Gastroesophageal sphincter (tissue), 4 donors: ENCODE data around the gene SGTA. TPM values are rescaled to one million over a fixed set of nuclear protein-coding genes. Genes with fewer than 3 reads are reported as not detected.

Experiments
- ATAC-seq: fragments of 150-250 bp; one replicate; pipeline ENCODE4 v1.9.1; 2016; ENCODE audit warnings: mild to moderate bottlenecking, moderate library complexity
- H3K27ac ChIP-seq, 4 donors: fragments of 200-600 bp; sonication (generic) in 3 of 4; 1 replicate in 3 of 4; 2 replicates in 1 of 4; pipeline ENCODE4 v1.5.1; 2016 to 2019
- H3K27me3 ChIP-seq: fragments of 200-600 bp; sonication (generic); one replicate; pipeline ENCODE4 v1.5.1; 2019
- H3K36me3 ChIP-seq, 2 donors: fragments of 200-600 bp; sonication (generic); one replicate each; pipeline ENCODE4 v1.5.1; 2019; ENCODE audit warnings: control low read depth in 1 of 2
- H3K4me1 ChIP-seq, 3 donors: fragments of 200-600 bp; sonication (generic); 1 replicate in 2 of 3; 2 replicates in 1 of 3; pipeline ENCODE4 v1.5.1; 2016 to 2019; ENCODE audit warnings: control low read depth in 2 of 3
- H3K4me3 ChIP-seq, 2 donors: fragments of 200-600 bp; sonication (generic); one replicate each; pipeline ENCODE4 v1.5.1; 2019; ENCODE audit warnings: mild to moderate bottlenecking in 1 of 2, moderate library complexity in 1 of 2
- H3K9me3 ChIP-seq, 3 donors: fragments of 200-600 bp; sonication (generic); one replicate each; pipeline ENCODE4 v1.5.1; 2017 to 2019; ENCODE audit warnings: control low read depth in 2 of 3
- EP300 ChIP-seq: sonication (generic); formaldehyde crosslinking; IDR thresholded peaks from one replicate; pipeline ENCODE4 v1.6.1; 2017; ENCODE audit warnings: antibody characterized with exemption, mild to moderate bottlenecking
- POLR2A ChIP-seq, 2 donors: fragments of 450-650 bp; IDR thresholded peaks; one replicate each; pipeline ENCODE4 v1.6.1; 2017; ENCODE audit warnings: antibody characterized with exemption in 2 of 2, mild to moderate bottlenecking in 2 of 2, moderate library complexity in 1 of 2
- POLR2AphosphoS5 ChIP-seq: sonication (generic); formaldehyde crosslinking; IDR thresholded peaks from one replicate; pipeline ENCODE4 v1.6.1; 2017; ENCODE audit warnings: antibody characterized with exemption
- WGBS, 2 donors: methylation state at CpG; one replicate each; pipeline ENCODE4 v1.1.5; 2018; ENCODE audit warnings: low coverage in 1 of 2; 5-methylcytosine and 5-hydroxymethylcytosine counted together
- total RNA-seq, 4 donors: library from RNA; depleted of rRNA; stranded (reverse); fragments of >200 nt; gene quantifications; one replicate each; pipeline ENCODE4 v1.1.0, GENCODE V29; 2016
- TF ChIP-seq, protein P1 (sequence below), 4 experiments: fragments of 200-600 bp in 2 of 4; fragments of 450-650 bp in 2 of 4; sonication (generic) in 1 of 4; IDR thresholded peaks; one replicate each; pipeline ENCODE4 v1.5.1; 2017 to 2019; ENCODE audit warnings: antibody characterized with exemption in 4 of 4, mild to moderate bottlenecking in 2 of 4, moderate library complexity in 2 of 4

The SGTA gene
- total RNA-seq, 4 donors from 2014 or later = 45.3 to 65.5 (median 47.2) TPM

DNA sequence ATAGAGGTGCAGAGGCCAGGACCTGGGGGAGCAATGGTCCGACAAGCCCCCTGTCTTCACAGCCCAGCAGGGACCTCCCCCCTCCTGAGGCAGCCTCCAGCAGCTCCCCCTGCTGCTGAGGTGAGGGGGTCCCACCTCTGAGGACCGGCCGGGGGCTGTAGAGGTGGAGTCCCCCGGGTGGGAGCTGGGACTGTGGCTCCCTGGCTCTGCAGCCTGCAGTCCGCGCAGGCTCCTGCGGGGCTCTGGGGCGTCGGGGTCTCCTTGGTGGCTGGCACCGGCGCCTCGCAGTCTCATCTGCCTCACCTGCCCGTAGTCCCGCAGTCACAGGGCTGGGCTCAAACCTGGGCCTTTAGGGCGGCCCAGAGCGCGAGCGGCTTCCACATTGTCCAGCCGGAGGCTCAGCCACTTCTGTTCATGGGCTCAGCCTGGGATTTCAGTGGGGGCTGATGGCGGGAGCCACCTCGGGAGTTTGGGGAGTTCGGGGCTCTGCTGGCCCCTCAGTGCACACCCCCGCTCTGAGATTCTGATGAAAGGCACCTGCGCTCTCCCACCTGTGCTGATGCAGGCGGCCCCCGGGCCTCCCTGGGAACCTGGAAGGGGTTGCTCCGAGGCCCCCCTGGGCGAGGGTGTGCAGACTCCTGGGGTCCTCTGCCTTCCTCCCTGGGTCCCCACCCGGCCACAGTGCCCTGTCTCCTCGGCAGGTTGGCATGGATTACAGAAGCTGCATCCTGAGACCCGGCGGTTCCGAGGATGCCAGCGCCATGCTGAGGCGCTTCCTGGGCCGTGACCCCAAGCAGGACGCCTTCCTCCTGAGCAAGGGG, 29.6 kb upstream of the SGTA start:
- H3K9me3 ChIP-seq = no peaks in the 10 kb centered on the region
- H3K27ac ChIP-seq = no peak overlapping the region
- H3K27me3 ChIP-seq = no peaks in the 10 kb centered on the region
- no peak overlapping the region for H3K4me3 ChIP-seq
- TF ChIP-seq, protein P1, sequence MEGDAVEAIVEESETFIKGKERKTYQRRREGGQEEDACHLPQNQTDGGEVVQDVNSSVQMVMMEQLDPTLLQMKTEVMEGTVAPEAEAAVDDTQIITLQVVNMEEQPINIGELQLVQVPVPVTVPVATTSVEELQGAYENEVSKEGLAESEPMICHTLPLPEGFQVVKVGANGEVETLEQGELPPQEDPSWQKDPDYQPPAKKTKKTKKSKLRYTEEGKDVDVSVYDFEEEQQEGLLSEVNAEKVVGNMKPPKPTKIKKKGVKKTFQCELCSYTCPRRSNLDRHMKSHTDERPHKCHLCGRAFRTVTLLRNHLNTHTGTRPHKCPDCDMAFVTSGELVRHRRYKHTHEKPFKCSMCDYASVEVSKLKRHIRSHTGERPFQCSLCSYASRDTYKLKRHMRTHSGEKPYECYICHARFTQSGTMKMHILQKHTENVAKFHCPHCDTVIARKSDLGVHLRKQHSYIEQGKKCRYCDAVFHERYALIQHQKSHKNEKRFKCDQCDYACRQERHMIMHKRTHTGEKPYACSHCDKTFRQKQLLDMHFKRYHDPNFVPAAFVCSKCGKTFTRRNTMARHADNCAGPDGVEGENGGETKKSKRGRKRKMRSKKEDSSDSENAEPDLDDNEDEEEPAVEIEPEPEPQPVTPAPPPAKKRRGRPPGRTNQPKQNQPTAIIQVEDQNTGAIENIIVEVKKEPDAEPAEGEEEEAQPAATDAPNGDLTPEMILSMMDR (IDR thresholded peaks at IDR 0.05) = no peak
- TF ChIP-seq EP300 = no peak
- no peak for TF ChIP-seq POLR2A (IDR thresholded peaks at IDR 0.05)
- no peak for TF ChIP-seq POLR2AphosphoS5
- peaks cover 0 to 76% of the 10 kb centered on the region in 2 donors for H3K36me3 ChIP-seq
- no peaks in the 10 kb centered on the region for H3K4me1 ChIP-seq
- no peak for ATAC-seq
- no CpG with 5 or more reads among the region's 37 CpGs for WGBS, 2 donors

DNA sequence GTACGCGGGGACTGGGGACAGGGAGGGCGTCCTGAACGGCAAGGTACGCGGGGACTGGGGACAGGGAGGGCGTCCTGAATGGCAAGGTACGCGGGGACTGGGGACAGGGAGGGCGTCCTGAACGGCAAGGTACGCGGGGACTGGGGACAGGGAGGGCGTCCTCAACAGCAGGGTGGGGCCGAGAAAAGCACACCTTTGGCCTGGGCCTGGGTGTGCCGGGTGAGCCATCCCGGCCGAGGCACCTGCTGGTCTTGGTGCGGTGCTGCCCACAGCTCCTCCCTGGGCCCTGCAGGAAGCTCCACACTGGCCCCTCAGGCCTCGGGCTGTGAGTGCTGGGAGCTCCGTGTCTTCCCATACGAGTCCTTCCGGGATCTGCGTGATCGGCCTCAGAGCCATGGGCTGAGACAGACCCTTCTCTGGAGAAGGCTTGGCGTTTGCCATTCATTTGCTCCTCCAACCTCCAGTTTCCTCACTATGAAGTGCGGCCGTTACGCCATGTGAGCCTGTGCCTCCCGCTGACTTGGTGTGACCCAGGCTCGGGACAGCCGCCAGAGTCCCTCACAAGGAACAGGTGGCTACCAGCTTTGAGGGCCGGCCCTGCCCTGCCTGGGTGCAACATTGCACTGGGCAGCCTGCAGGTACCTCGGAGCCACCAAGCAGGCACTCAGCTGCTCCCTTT, 28.8 kb upstream of the SGTA start:
- Histone ChIP-seq H3K27me3 (no peaks in the 10 kb centered on the region), H3K9me3 (no peaks in the 10 kb centered on the region), H3K27ac (no peak overlapping the region), H3K36me3 (peaks cover 0 to 83% of the 10 kb centered on the region in 2 donors), H3K4me1 (no peaks in the 10 kb centered on the region), H3K4me3 (no peak overlapping the region)
- no peak for TF ChIP-seq EP300
- no peak for TF ChIP-seq POLR2A (IDR thresholded peaks at IDR 0.05)
- TF ChIP-seq POLR2AphosphoS5 = no peak
- TF ChIP-seq, protein P1 (IDR thresholded peaks at IDR 0.05) = no peak
- 78 to 90% methylated on average over 4 to 10 of the region's 34 CpGs for WGBS, 2 donors
- ATAC-seq = no peak

DNA sequence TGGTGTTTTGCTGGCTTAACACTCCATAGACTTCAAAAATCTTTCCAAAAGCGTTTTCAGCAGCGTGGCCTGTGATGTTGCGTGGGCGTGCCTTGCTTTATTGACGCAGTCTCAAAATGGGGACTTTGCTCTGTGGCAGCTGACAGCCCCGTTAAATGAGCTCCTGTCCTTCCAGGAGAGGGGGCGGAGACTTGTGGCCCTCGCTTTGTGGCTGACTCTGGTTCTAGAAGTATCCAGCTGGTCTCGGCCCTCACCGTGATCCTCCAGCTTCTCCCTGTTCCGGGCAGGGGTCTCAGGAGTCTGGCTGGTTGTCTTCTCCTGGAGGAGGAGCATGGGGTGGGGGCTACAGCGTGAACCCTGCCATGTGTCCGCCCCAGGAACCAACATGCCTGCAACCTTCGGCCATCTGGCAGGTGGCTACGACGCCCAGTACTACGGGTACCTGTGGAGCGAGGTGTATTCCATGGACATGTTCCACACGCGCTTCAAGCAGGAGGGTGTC, 28.2 kb upstream of the SGTA start:
- TF ChIP-seq POLR2AphosphoS5 = no peak
- TF ChIP-seq, protein P1 (IDR thresholded peaks at IDR 0.05) = no peak
- no peak for TF ChIP-seq POLR2A (IDR thresholded peaks at IDR 0.05)
- TF ChIP-seq EP300 = no peak
- WGBS, 2 donors = 88 to 100% methylated on average over 1 to 5 of the region's 20 CpGs
- Histone ChIP-seq H3K4me1 (no peaks in the 10 kb centered on the region), H3K4me3 (no peak overlapping the region), H3K27ac (no peak overlapping the region), H3K27me3 (no peaks in the 10 kb centered on the region), H3K9me3 (no peaks in the 10 kb centered on the region), H3K36me3 (peaks cover 0 to 89% of the 10 kb centered on the region in 2 donors)
- no peak for ATAC-seq

DNA sequence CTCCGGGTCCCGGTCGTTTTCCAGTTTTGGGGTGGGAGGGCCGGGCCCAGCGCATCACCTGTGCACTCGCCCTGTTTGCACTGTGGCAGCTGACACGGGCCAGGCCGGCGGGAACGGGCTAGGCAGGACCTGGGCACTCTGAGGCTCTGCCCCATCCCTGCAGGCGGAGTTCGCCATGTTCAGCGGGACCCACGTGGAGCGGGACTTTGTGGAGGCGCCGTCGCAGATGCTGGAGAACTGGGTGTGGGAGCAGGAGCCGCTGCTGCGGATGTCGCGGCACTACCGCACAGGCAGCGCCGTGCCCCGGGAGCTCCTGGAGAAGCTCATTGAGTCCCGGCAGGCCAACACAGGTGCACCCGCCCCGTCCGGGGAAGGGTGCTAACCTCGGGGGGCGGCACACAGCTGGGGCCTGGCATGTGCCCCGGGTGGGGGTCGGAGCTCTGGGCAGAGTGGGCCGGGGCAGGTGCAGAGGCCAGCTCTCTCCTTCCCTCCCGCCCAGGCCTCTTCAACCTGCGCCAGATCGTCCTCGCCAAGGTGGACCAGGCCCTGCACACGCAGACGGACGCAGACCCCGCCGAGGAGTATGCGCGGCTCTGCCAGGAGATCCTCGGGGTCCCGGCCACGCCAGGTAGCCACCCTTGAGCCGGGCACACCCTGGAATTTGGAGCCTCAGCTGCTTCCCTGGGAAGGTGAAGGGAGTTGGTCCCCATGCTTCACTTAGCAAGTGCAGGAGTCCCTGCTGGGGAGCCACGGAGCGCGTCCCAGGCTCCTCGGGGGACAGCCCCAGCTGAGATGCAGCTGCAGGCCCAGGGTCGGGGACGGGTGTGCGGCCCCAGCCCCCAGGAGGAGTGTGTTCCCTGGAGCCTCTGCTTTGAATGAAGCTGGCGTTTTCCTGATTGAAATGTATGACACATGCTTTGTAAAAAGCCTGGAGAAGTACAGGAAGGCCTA, 27.3 kb upstream of the SGTA start:
- Histone ChIP-seq H3K27me3 (no peaks in the 10 kb centered on the region), H3K27ac (no peak overlapping the region), H3K4me3 (no peak overlapping the region), H3K9me3 (no peaks in the 10 kb centered on the region), H3K36me3 (peaks cover 0 to 96% of the 10 kb centered on the region in 2 donors), H3K4me1 (no peaks in the 10 kb centered on the region)
- no CpG with 5 or more reads among the region's 58 CpGs for WGBS, 2 donors
- no peak for TF ChIP-seq POLR2AphosphoS5
- TF ChIP-seq EP300 = no peak
- no peak for TF ChIP-seq POLR2A (IDR thresholded peaks at IDR 0.05)
- TF ChIP-seq, protein P1 (IDR thresholded peaks at IDR 0.05) = no peak
- no peak for ATAC-seq
